Measurements from ENCODE around the gene RALGDS.

DNA sequence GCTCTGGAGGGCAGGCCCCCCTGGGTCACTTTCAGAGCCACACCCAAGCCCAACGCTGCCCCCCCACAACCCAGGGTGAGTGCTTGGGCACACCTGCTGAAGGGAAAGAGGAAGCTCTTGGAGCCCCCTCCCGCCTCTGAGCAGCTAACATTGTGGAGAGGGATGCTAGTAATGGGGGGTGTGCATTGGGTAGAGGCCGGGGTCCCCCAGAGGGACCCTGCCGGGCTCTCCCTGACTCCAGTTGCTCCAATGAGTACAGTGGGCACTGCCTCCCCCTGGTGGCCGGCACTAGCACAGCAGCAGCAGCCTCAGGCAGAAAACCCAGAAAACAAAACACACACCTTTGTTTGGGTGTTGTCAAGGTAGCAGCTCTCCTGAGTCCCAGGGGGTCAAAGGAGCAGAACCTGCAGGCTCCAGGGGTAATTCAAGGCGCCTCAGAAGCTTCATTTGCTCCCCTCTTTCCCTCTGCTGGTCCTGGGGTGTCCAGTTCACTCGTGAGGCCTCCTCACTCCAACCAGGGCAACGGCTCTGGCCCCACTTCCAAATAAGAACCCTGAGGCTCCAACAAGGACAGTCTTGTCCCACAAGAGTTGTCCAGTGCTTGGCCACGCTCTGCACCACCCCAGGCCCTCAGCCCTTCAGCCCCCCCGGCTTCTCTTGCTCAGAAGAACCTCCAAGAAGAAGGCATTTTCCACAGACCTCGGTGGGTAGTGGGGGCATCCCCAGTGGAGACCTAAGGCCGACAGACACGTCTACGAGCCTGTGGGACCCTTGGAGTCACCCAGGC is 26.6 kb upstream of the RALGDS start:
- TF ChIP-seq CTCF (conservative IDR thresholded peaks at IDR 0.05; ENCODE audit: low read depth, low read length) (peak; percentile 92), EZH2 (IDR thresholded peaks at IDR 0.05; ENCODE audit: borderline replicate concordance, low read depth, low read length, poor library complexity, severe bottlenecking) (no peak)

All from A673 (cell line).